Osteocyte (in vitro differentiated cells): ENCODE data around the gene NABP1. TPM values are rescaled to one million over a fixed set of nuclear protein-coding genes. Genes with fewer than 3 reads are reported as not detected.
A peak's percentile ranks its signal among the peaks of the same experiment; 100 is the strongest.

Experiments used
- DNase-seq: peaks from one replicate; pipeline ENCODE4 v3.0.0; 2021; ENCODE audit warnings: mixed read lengths; ENCODE audit not compliant: unreplicated experiment; ENCODE audit errors: extremely low spot score
- H3K27ac Mint-ChIP-seq: one replicate; pipeline ENCODE4 v1.8.0; 2021; ENCODE audit warnings: mild to moderate bottlenecking, mixed read lengths; ENCODE audit not compliant: unreplicated experiment
- H3K27me3 Mint-ChIP-seq: one replicate; pipeline ENCODE4 v1.8.0; 2021; ENCODE audit warnings: mixed read lengths; ENCODE audit not compliant: unreplicated experiment
- H3K36me3 Mint-ChIP-seq: one replicate; pipeline ENCODE4 v1.8.0; 2021; ENCODE audit warnings: mixed read lengths; ENCODE audit not compliant: unreplicated experiment
- H3K4me1 Mint-ChIP-seq: one replicate; pipeline ENCODE4 v1.8.0; 2021; ENCODE audit warnings: mixed read lengths; ENCODE audit not compliant: unreplicated experiment
- H3K4me3 Mint-ChIP-seq: one replicate; pipeline ENCODE4 v1.8.0; 2021; ENCODE audit warnings: mild to moderate bottlenecking, moderate library complexity, mixed read lengths; ENCODE audit not compliant: unreplicated experiment
- H3K9me3 Mint-ChIP-seq: one replicate; pipeline ENCODE4 v1.8.0; 2021; ENCODE audit warnings: mixed read lengths; ENCODE audit not compliant: unreplicated experiment
- total RNA-seq: library from RNA; stranded (reverse); gene quantifications from 2 replicates; pipeline ENCODE4 v1.2.1, GENCODE V29; 2021
- TF ChIP-seq, protein P1 (sequence below): fragments of 200-600 bp; sonication (generic); IDR thresholded peaks from 2 replicates; pipeline ENCODE4 v1.5.0; 2021; ENCODE audit warnings: antibody characterized with exemption, mild to moderate bottlenecking, moderate library complexity

Gene NABP1
- total RNA-seq, 1 donor from 2014 or later = 12.2 TPM

DNA sequence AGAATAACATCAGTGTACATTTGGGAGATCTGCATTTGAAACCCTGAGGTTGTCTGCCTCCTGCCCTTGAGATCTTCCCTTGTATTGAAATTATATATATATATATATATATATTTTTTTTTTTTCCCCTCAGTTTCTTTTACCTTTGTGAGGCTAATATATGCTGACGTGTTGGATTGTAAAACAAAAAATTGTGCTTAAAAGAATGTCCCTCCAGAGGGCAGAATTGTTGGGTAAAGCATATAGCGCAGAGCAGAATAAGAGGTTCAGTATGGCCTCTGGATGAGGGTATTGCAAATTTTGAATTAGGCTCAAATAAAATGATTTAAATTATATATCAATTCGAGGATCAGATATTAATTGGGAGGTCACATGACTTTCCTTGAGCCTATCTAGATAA lies 12.4 kb downstream of the NABP1 start:
- Mint-ChIP-seq H3K4me3 (no peak overlapping the region), H3K36me3 (peaks cover 12% of the 10 kb centered on the region), H3K9me3 (no peaks in the 10 kb centered on the region), H3K27me3 (no peaks in the 10 kb centered on the region), H3K27ac (no peak overlapping the region), H3K4me1 (peaks cover 46% of the 10 kb centered on the region)
- no peak for DNase-seq
- TF ChIP-seq, protein P1, sequence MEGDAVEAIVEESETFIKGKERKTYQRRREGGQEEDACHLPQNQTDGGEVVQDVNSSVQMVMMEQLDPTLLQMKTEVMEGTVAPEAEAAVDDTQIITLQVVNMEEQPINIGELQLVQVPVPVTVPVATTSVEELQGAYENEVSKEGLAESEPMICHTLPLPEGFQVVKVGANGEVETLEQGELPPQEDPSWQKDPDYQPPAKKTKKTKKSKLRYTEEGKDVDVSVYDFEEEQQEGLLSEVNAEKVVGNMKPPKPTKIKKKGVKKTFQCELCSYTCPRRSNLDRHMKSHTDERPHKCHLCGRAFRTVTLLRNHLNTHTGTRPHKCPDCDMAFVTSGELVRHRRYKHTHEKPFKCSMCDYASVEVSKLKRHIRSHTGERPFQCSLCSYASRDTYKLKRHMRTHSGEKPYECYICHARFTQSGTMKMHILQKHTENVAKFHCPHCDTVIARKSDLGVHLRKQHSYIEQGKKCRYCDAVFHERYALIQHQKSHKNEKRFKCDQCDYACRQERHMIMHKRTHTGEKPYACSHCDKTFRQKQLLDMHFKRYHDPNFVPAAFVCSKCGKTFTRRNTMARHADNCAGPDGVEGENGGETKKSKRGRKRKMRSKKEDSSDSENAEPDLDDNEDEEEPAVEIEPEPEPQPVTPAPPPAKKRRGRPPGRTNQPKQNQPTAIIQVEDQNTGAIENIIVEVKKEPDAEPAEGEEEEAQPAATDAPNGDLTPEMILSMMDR = no peak

DNA sequence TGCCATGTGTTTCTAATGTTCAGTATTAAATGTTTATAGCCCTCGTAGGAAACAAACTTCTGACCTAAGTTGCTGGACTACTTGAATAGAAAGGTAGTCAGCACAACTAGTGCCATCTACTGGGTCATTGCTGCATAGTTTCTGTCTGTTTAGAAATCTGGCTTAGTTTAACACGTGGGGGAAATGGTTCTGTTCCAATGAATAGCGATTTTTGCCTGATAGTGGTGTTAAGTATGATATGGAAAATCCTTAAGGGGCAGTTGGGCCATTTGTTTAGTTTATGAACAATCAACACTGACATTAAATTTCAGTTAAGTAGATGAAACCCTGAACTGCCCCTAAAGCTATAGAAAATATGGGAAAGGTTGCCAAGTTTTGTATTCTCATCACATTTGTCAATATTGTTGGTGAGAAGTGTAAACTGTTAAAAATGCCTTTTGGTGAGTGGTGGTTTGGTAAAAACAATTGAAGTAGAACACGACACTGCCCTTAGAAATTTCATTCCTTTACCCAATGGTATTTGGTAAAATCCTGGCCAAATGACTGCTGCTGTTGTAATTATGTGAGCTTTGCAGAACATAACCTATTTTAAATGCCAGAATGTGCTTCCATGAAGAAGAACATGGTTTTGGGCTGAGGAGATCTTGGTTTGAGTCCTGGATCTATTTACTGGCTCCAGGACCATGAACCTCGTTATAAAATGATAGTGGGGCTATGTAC lies 13.2 kb downstream of the NABP1 start:
- Mint-ChIP-seq H3K36me3 (peaks cover 7% of the 10 kb centered on the region), H3K9me3 (no peaks in the 10 kb centered on the region), H3K27ac (no peak overlapping the region), H3K4me1 (peaks cover 49% of the 10 kb centered on the region), H3K4me3 (no peak overlapping the region), H3K27me3 (no peaks in the 10 kb centered on the region)
- DNase-seq = no peak
- TF ChIP-seq, protein P1 = peak; percentile 84

DNA sequence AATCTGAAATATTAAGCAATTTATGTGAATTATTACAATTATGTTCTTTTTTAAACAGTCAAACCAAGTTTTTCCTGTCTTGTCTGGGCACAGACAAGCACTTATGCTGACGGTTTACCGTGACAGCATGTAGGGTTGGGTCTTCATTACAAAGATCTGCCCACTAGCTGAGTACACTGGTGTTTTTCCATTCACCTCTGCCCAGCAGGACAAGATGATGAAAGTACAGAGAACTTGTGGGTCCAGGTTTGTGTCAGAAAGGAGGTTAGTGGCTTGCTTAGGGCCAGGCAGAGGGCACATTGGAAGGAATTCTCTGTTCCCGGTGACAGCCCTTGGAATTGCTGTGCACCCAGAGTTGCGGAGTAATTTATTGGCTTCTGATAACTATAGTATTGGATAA lies 14.0 kb downstream of the NABP1 start:
- Mint-ChIP-seq H3K27ac (no peak overlapping the region), H3K9me3 (no peaks in the 10 kb centered on the region), H3K4me3 (no peak overlapping the region), H3K36me3 (peaks cover 7% of the 10 kb centered on the region), H3K4me1 (peaks cover 52% of the 10 kb centered on the region), H3K27me3 (no peaks in the 10 kb centered on the region)
- TF ChIP-seq, protein P1 = no peak
- DNase-seq = no peak

DNA sequence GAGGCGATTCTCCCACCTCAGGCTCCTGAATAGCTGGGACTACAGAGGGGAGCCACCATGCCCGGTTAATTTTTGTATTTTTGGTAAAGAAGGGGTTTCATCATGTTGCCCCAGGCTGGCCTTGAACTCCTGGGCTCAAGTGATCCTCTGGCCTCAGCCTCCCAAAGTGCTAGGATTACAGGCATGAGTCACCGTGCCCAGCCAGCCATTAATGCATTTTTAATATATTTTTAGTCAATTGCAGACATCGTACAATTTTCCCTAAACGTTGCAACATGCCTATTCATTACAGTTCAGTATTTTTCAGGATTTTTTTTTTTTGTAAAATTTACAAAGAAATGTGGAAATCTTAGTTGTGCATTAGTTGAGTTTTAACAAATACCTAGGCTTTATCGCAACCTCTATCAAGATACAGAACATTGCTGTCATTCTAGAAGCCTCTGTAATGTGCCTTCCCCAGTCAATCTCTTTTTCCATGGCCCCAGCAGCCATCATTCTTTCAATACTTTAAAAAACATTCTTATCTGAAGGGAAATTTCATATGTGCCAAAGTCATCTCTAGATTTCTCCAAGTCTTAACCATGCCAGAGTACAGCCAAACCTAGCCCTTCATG lies 14.7 kb downstream of the NABP1 start:
- TF ChIP-seq, protein P1 = no peak
- no peaks in the 10 kb centered on the region for H3K9me3 Mint-ChIP-seq
- no peak for DNase-seq
- H3K4me1 Mint-ChIP-seq = peaks cover 52% of the 10 kb centered on the region
- H3K36me3 Mint-ChIP-seq = peaks cover 3% of the 10 kb centered on the region
- no peaks in the 10 kb centered on the region for H3K27me3 Mint-ChIP-seq
- H3K27ac Mint-ChIP-seq = no peak overlapping the region
- no peak overlapping the region for H3K4me3 Mint-ChIP-seq

DNA sequence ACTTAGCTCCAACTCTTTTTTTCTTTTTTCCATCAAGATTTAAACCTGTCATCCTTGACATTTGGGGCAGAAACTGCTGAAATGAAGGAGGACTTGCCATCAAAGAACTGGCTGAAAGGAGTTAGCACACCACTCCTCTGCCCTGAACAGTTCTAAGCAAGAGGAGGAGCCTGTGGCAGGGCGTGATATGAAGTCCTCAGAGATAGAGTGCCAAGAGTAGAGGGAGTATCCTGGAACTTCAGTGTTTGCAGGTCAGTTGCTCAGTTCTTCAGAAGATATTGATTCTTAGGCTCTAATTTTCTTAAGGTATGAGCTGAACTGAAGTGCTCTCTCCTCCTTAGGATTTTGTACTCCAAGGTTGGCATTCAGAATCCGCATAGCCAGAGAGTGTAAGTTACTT lies 15.2 kb downstream of the NABP1 start:
- Mint-ChIP-seq H3K4me3 (no peak overlapping the region), H3K27ac (no peak overlapping the region), H3K4me1 (peaks cover 50% of the 10 kb centered on the region), H3K36me3 (peaks cover 3% of the 10 kb centered on the region), H3K27me3 (no peaks in the 10 kb centered on the region), H3K9me3 (peaks cover 4% of the 10 kb centered on the region)
- DNase-seq = no peak
- TF ChIP-seq, protein P1 = no peak
